ENCODE measurements around the gene CYP4B1.

The CYP4B1 gene

GRCh38 chr1:46797696-46798470, 963 bp upstream of the CYP4B1 start:
- DNase-seq, result no peak

- no peak for DNase-seq
Measured at GRCh38 chr1:46800742-46801141, 1.9 kb downstream of the CYP4B1 start.

DNA sequence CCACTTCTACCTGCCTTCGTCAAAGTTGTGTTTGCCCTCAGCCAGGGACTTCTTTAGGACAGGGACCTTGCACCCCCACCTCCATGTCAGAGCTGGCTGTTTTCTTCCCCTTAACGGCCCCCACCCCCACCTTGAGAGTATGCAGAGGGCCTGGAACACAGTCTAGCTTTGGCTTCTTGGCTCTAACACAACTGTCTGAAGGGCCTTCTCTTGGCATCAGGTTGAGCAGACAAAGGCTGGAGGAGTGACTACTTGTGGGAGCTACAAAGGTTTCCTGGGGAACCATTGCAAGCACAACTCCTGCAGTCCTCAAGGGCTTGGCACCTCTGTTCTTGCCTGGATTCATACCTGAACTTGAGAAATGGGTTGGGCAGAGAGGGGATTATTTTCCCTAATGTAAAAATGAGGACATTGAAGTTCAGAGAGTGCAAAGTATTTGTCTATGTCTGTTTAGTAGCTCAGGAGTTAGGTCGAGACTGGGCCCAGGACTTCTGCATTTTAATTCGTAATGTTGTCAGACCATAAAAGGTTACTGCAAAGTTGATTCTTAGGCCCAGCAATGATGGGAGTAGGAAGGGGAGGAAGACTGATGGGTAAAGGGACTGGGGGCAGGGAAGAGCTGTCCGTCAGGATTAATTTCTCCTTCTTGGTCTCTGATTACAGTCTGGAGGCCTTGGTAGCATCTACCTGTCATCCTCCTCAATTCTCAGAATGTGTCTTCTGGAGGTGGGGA, 2.6 kb downstream of the CYP4B1 start:
- DNase-seq, result no peak

GRCh38 chr1:46802081-46802480, 3.2 kb downstream of the CYP4B1 start:
- no peak for DNase-seq

GRCh38 chr1:46802901-46803574, 4.2 kb downstream of the CYP4B1 start:
- no peak for DNase-seq

- no peak for DNase-seq
Measured at GRCh38 chr1:46804027-46804889, 5.4 kb downstream of the CYP4B1 start.

DNA sequence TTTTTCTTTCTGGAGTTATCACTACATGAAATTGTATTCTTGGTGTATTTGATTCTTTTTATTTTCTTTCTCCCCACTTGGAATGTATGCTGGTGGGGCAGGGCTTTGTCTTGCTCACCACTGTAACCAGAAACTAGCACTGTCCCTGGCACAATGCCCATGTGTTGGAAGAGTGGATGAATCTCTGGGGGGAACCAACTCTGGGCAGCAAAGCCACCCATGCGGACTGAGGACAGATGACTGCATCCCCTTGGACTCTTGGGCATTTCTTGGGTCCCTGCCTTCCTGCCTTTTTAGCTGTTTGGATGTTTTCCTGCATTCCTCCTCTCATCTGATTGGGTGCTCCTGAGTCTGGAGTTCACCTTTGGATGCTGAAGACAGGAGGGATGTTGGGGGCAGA, 6.1 kb downstream of the CYP4B1 start:
- no peak for DNase-seq

- DNase-seq, result no peak
Measured at GRCh38 chr1:46805755-46806154, 6.9 kb downstream of the CYP4B1 start.

DNA sequence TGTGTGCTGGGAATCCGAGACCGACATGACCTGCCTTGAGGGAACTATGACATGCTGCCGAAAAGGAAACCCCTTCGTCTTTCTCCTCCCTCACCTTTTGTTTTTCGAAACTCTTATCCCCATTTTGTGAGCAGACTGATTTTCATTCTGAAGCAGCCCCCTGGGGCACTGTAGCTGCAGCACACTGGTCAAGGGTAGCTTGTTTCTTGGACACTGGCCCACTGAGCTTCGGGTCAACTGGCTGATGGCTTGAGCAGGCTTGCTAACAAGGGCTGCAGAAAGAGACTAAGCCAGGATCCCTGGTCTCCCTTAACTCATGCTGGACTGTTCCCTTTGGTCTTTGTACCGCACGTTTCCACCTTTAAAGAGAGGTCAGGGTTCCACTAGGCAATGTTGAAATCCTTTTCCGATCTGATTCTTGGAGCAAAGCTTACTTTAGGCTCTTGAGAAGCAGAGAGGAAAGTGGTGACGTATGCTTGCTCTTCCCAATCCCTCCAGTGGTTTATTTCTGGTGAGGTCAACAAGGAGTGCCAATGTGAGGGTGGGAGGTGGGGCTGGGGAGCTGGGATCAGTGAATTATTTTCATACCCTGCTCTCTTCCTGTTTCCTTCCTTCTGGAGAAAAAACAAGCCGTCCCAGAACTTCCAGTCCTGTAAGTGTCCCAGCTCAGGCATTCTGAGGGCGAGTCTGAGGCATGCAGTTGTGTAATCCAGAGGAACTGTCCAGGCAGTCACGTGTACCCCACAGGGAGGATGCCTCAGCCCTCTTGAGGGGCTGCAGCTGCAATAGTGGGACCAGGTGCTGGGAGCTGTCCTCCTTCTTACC, 7.6 kb downstream of the CYP4B1 start:
- DNase-seq, result no peak

DNA sequence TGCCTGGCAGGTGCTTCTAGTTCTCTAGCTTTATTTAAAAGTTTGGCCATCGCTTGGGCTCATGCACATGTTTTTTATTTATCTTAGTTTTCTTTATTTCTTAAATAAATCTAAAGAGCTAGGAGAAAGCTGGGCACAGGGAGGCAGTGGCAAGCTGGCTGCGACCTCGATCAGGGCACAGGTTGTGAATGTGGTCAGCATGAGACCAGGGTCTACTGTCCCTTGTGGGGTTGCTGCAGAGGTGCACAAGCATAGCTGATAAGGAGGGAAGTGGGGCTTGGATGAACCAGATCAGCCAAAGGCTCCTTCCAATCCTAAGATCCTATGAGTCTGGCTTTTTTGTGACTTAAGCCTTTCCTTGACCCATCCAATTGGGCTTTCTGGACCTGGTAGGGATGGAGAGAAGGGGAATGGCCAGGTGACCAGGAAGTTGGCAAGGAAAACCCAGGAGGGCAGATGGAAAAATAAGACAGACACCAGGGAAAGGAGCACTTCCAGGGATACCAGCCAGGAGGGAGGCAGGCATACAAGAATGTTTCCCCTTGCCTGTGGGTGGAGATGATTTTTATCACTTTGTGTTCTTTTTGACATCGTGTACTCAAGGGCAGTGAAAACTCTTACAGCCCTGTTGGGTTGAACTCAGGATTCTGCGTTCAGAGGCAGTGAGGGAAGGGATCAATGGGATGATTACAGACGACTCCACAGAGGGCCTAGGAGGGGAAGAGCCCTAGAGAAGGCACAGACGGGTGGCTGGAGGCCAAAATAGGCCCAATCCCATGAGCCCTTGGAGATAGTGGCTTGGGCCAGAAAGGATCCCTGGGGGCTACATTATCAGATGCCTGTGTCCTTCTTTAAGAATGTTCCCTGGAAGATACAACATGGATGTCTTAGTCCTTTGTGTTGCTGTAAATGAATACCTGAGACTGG, 8.5 kb downstream of the CYP4B1 start:
- DNase-seq, result no peak

DNA sequence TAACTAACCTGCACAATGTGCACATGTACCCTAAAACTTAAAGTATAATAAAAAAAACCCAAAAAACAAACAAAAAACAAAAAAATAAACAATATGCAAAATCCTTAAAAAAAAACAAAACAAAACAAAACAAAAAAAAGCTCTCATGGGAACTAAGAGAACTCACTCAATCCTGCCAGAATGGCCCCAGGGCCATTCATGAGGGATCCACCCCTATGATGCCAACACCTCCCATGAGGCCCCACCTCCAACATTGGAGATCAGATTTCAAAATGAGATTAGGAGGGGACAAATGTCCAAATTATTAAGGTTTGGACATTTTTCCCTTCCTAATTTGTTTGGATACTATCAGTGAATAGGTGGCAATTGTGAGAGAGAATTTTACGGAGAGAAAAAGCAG, 10.2 kb downstream of the CYP4B1 start:
- DNase-seq, result no peak

DNA sequence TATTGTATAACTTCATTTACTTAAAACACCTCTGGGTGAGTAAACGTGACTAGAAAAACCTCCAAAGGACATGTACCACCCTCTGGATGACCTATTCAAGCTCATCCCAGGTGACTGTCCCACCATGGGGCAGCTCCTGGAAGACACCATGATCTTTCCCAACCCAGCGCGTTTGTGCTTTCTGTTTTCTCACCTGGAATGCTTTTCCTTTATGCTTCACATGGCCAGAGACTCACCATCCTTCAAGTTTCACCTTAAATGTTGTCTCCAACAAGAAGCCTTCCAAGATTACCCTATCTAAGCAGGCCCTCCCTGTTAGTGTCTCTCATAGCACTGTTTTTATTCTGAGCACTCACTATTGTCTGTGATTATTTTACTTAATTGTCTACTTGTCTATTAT, 11.1 kb downstream of the CYP4B1 start:
- no peak for DNase-seq

GRCh38 chr1:46810596-46810995, 11.8 kb downstream of the CYP4B1 start:
- DNase-seq, result no peak

- DNase-seq, result no peak
Measured at GRCh38 chr1:46811053-46811452, 12.2 kb downstream of the CYP4B1 start.

GRCh38 chr1:46812065-46812963, 13.5 kb downstream of the CYP4B1 start:
- DNase-seq, result no peak

DNA sequence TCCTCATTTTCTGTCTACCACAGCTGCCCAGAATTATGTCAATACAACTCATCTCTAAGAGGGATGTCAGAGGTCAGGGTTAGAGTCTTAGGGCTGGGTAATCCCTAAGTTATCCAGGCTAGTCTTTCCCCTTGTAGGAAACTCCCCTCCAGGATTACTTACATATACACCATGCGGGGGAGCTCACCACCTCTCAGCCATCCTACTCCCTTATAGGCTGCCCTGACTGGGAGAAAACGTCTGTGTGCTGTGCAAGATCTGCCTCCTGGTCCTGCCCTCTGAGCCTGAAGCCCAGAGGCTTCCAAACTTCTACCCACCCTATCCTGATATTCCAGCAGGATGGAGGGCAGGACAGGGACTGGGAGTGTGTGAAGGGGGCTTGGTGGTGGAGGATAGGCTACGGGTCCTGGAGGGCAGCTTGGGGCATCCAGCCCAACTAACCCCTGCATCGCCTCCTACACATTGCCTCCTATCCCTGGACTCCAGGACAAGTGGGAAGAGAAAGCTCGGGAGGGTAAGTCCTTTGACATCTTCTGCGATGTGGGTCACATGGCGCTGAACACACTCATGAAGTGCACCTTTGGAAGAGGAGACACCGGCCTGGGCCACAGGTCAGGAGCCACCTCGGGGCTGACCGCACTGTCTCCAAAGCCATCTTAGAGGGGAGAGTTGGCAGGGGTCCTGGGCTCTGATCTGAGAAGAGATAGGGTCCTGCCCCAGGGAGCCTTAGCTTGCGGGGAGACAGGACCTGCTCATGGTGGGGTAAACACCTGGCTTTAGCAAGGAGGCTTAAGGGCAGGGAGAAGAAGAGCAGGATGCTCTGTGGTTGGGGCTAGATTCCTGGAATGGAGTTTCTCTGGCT, 14.4 kb downstream of the CYP4B1 start:
- DNase-seq, result no peak

GRCh38 chr1:46813858-46814396, 15.1 kb downstream of the CYP4B1 start:
- no peak for DNase-seq

GRCh38 chr1:46815133-46815532, 16.3 kb downstream of the CYP4B1 start:
- DNase-seq, result no peak
